Epithelial cell of prostate (primary cell): ENCODE measurements around the gene PGPEP1.
A peak's percentile ranks its signal among the peaks of the same experiment; 100 is the strongest.

Source experiments
- DNase-seq: peaks from one replicate; pipeline ENCODE4 v3.0.0-alpha.2; 2011; ENCODE audit warnings: low read depth, low spot score
- H3K27ac ChIP-seq: fragments of 450-650 bp; 2 replicates; pipeline ENCODE4 v1.5.1; 2017; ENCODE audit warnings: mild to moderate bottlenecking

The PGPEP1 gene, protein sequence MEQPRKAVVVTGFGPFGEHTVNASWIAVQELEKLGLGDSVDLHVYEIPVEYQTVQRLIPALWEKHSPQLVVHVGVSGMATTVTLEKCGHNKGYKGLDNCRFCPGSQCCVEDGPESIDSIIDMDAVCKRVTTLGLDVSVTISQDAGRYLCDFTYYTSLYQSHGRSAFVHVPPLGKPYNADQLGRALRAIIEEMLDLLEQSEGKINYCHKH

GRCh38 chr19:18340190-18340989 is at the start of gene PGPEP1:
Gene PGPEP1 (plus strand): TSS chr19:18340598. CDS start chr19:18340682, 84 bp downstream.
- DNase-seq: no peak
- H3K27ac ChIP-seq: peak within 1 kb of the TSS; percentile 17

DNA sequence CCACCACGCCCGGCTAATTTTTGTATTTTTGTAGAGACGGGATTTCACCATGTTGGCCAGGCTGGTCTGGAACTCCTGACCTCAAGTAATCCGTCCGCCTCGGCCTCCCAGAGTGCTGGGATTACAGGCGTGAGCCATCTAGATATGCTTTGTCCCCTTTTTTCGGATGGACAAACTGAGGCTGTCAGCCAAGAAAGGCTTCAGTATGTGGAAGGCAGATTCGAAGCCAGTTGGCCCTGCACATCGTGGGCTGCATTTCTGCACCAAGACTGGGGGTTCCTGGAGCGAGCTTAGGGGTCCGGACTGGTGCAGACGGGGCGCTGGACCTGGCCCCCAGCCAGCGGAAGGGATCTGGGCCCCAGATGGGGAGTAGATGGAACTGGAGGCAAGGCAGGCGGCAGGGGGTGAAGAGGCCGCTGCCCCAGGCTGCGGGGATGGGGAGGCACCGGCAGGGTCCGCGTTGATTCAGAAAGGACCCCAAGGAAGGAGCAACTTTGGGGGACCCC is 49.3 kb upstream of the PGPEP1 start:
- no peak overlapping the region for H3K27ac ChIP-seq
- no peak for DNase-seq

DNA sequence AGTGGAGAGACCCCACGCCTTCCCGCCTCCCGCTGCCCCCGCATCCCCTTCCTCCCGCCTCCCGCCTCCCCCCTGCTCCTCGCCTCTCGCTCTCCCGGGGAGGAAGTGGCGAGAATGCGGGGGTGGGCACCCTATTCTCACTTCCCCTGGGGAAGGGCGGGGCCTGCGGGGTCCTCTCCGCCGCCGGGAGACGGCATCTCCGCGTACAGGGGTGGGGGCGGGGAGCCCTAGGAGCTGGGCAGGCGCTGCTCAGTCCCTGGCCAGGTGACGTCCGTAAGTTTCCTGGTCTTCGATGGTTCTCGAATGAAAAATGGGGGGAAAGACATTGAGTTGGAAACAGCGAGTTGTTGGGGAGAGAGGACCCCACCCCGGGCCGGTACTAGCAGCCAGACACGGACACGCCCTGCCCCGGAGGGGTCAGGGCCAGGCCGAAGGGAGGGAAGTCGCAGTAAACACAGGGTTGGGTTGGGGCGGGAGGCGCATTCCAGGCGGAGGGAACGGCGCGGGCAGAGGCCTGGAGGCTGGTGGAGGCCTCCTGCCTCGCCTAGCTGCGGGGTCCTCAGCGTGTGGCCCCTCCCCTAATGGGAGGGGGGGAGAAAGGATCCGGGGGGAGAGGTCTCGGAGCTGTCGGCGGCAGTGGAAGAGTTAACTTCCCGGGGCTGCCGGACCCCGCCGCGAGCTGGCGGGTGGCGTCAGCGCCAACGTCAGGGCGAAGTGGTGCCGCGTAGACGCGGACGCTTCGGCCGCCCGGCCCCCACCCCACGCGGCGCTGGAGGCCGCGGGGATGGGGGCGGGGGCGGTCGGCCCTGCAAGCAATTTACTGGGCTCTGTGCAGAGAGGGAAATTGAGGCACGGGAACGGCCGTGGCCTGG is 48.6 kb upstream of the PGPEP1 start:
- H3K27ac ChIP-seq: peak overlapping the region; percentile 62
- DNase-seq: no peak

DNA sequence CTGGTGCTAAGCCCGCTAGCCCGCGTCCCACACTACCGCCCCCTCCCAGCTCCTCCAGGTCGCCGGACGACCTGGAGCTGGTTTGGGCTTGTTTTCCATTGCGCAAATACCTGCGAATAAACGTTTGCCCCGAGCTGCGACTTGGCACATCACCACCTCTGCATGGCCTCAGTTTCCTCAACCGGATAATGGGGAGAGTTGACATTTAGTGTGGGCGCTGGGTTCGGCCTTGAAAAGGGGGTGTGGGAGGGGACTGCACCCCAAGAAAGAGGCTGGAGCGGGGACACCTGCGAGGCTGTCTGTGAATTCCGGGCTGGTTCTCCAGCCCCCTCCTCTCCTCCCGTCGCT is 48.0 kb upstream of the PGPEP1 start:
- no peak for DNase-seq
- peak overlapping the region; percentile 62 for H3K27ac ChIP-seq

- peak overlapping the region; percentile 62 for H3K27ac ChIP-seq
- no peak for DNase-seq
Observed at GRCh38 chr19:18292810-18293641, 47.4 kb upstream of the PGPEP1 start.

DNA sequence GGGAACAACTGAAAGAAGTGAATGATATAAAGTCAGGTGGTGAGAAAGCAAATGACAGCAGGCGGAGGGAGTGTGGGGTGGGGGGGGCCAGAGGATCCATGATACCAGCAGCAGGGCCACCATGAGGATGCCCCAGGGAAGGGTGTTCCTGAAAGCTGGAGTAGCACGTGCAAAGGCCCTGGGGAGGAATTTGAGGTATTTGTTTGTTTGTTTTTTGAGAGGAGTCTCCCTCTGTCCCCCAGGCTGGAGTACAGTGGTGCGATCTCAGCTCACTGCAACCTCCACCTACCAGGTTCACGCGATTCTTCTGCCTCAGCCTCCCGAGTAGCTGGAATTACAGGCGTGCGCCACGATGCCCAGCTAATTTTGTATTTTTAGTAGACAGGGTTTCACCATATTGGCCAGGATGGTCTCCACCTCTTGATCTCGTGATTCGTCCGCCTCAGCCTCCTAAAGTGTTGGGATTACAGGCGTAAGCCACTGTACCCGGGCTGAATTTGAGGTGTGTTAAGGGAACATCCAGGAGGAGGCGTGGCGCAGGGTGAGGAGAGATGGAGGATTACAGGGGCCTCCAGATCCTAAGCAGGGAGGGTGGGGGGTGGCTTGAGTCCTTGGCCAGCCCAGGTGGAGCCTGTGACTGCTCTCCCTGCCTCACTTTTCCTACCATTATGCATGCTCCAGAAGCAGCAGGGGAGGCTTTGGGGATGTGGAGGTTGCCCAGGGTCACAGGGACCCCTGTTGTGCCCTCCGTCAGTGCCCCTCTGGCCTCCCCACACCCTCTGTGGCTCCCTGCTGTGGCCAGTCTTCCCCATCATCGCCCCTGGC is 46.5 kb upstream of the PGPEP1 start:
- no peak for DNase-seq
- H3K27ac ChIP-seq: peak overlapping the region; percentile 62

GRCh38 chr19:18294467-18294864 is 45.9 kb upstream of the PGPEP1 start:
- DNase-seq: no peak
- H3K27ac ChIP-seq: no peak overlapping the region

GRCh38 chr19:18295034-18295451 is 45.4 kb upstream of the PGPEP1 start:
- DNase-seq: no peak
- H3K27ac ChIP-seq: no peak overlapping the region

DNA sequence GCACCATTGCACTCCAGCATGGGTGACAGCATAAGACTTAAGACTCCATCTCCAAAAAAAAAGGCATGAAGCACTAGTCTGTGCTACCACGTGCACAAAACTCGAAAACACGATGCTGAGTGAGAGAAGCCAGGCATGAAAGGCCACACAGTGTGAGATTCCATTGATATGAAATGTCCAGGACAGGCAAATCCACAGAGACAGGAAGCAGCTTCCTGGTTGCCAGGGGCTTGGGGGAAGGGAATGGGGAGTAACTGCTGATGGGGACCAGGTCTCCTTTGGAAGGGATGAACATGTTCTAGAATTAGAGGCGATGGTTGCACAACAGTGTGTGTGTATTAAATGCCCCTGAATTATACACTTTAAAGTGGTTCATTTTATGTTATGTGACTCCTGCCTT is 43.1 kb upstream of the PGPEP1 start:
- no peak overlapping the region for H3K27ac ChIP-seq
- no peak for DNase-seq

DNA sequence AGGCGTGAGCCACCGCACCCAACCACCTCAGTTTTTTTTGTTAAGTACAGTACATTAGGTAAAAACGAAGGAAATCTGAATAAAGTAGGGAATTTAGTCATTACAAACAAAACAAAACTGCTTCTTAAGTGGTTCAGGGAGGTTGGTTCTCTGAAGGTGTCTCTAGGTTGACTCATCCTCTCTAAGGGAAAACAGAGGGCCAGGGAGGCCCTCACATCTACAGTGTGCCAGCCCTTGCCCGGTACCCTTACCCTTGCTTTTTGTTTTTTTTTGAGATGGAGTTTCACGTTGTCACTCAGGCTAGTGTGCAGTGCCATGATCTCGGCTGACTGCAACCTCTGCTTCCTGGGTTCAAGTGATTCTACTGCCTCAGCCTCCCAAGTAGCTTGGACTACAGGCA is 41.8 kb upstream of the PGPEP1 start:
- DNase-seq: no peak
- H3K27ac ChIP-seq: no peak overlapping the region

DNA sequence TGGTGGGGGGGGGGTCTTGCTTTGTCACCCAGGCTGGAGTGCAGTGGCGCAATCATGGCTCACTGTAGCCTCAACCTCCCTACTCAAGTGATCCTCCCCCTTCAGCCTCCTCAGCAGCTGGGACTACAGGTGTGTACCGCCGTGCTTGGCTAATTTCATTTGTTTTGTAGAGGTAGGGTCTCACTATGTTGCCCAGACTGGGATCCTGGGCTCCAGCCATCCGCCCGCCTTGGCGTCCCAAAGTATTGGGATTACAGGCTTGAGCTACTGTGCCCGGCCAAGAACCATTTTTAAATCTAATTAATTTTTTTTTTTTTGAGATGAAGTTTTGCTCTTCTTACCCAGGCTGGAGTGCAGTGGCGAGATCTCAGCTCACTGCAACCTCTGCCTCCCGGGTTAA is 40.7 kb upstream of the PGPEP1 start:
- no peak for DNase-seq
- H3K27ac ChIP-seq: no peak overlapping the region

DNA sequence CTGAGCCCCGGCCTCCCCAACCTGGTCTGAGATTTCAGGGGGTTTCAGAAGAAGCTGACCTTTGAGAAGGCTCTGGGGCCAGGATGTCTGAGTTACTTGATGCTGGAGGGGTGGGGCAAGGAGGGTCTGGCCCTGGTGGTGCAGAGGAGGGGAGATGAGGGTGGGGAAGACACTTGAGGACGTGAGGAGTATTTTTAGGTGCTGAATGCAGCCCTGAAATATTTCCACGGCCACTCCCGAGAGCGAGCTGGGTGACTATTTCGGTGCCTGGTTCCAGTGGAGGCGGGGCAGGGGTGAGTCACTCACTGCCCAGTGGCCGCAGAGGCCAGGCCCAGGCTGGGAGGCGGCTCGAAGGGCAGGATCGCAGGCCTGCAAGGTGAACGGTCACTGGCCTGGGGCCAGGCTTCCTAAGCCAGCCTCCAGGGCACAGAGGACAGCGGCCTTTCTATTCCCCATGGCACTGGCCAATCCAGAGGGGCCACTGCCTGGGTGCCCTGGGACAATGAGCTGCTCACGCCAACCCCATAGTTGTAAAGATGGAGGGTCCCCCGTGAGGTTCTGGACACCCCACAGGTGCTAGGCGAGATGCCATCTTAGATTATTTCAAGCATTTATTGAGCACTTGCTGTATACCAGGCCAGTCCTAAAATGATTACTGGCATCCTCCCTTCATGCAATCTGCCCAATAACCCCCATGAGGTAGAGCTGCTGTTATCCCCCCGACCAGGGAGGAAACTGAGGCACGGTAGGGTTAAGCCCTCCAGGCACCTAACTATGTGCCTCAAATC is 39.3 kb upstream of the PGPEP1 start:
- DNase-seq: no peak
- H3K27ac ChIP-seq: peak overlapping the region; percentile 36

DNA sequence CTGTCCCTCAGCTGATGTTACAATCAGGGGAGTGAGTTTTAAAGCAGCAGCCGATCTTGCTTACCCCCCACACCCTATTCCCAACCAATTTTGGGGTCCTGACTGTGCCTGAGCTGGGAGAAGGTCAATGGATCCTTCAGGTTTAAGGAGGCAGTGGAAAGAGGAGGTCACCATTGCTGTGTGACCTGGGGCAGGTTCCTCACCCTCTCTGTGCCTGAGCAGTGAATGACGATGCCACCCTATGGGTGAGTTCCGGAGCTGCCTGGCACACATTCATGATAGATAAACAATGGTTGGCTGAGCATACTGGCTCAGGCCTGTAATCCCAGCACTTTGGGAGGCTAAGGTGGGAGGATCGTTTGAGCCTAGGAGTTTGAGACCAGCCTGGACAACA is 38.7 kb upstream of the PGPEP1 start:
- H3K27ac ChIP-seq: no peak overlapping the region

DNA sequence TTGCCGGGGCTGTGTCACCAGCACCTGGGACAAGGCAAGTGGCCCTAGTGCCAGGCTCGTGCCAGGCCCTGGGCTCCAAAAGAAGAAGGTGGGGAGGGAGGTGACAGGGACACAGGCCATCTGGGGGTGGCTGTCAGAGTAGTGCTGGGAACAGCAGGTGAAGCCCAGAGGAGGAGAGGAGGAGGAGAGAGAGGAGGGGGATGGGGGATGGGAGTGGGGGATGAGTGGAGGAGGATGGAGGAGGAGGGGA is 36.3 kb upstream of the PGPEP1 start:
- peak overlapping the region; percentile 73 for H3K27ac ChIP-seq
- no peak for DNase-seq

More for the DNA sequence above, 38.7 kb upstream of the PGPEP1 start:
- no peak for DNase-seq

DNA sequence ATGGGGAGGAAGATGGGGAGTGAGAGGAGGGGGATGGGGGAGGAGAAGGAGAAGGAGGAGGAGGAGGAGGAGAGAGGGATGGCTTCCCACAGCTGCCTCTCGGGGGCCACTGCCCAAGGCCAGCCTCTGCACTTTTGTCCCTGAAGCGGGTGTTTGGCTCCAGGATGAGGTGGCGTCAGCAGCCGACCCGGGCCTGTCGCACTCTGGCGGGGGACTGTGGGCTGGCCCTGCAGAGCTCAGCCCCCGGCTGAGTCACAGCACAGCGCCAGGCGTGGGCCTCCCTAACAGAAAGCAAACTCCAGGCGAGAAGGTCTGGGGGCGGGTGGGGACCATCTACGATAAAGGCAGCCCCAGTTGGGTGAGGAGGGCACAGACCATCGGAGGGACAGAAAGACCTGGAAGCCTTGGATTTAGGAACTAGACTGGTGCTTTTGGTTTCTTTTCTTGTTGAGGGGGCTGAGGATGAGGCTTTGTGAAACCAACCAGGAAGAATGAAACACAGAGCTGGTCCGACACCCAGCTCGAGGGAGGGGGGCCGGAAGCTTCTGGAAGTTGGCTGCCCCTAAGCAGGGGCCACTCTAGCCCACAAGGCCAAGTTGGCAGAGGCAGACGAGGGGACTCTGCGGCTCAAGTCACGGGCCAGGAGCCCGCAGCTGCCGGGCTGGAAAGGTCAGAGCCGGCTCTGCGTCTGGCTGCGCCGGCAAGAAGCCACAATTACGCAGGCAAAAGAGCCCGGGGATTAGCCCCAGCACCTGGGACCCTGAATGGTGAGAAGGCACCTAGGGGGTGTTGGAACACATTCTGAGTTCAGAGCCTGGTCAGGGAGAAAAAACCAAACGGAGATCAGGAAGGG is 35.7 kb upstream of the PGPEP1 start:
- H3K27ac ChIP-seq: peak overlapping the region; percentile 73
- no peak for DNase-seq

GRCh38 chr19:18306209-18306887 is 34.0 kb upstream of the PGPEP1 start:
- DNase-seq: no peak
- H3K27ac ChIP-seq: no peak overlapping the region

DNA sequence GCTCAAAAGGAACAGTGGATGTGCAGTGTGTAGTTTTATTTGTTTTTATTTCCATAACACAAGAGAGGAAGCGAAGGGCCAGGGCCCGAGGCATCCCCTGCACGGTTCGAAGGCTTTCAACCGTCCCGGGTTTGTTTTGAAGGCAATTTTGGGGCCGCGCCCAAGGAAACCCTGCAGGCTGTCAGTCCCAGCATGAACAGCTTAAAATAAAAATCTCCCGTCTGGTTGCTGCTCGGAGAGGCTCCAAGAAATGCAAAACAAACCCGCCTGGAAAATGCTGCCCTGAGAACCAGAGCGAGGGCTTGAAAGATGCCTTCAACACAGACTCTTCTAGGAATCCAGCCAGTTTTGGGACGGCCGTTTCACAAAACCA is 33.5 kb upstream of the PGPEP1 start:
- no peak overlapping the region for H3K27ac ChIP-seq
- no peak for DNase-seq
